GM12891 (cell line): ENCODE data around the gene RBFOX1.

Experiments used
- POLR2A ChIP-seq: IDR thresholded peaks from 2 replicates; pipeline ENCODE4 v1.6.1; 2011; ENCODE audit warnings: low read depth, low read length, control low read depth
- POLR2AphosphoS5 ChIP-seq: IDR thresholded peaks from 2 replicates; pipeline ENCODE4 v1.6.1; 2011; ENCODE audit warnings: low read depth, low read length, control low read depth
- SPI1 ChIP-seq: IDR thresholded peaks from 2 replicates; pipeline ENCODE4 v1.6.1; 2011; ENCODE audit warnings: low read depth, low read length, control low read depth
- TAF1 ChIP-seq: IDR thresholded peaks from 2 replicates; pipeline ENCODE4 v1.6.1; 2011; ENCODE audit warnings: low read depth, low read length, control low read depth

DNA sequence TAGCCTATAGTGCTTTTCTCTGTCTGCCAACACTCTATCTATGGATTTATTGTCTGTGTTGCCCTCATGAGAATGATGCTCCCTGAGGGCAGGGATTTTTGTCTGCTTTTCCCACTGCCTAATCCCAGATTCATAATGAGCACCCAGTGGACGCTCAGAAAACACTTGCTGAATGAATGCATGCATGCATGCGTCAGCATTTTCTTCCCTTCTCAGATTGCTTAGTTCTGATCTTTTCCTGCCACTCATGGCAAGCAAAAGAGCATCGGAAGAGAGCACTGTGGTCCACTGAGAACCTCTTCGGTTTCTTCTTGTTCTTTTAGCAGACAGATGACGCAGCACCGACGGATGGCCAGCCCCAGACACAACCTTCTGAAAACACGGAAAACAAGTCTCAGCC lies 246.8 kb downstream of the RBFOX1 start:
- TF ChIP-seq SPI1 (no peak), POLR2AphosphoS5 (no peak), POLR2A (no peak), TAF1 (no peak)
